Pulmonary artery endothelial cell (primary cell): ENCODE measurements around the gene SLC51A. TPM values are rescaled to one million over a fixed set of nuclear protein-coding genes. Genes with fewer than 3 reads are reported as not detected.
"Not testable (repeated sequence)": the region's sequence is repeated elsewhere in the genome, so short reads cannot be mapped to it uniquely, and the experiment has no call there.

ENCODE experiments used
- DNase-seq: peaks from one replicate; pipeline ENCODE4 v3.0.0-alpha.2; 2011; ENCODE audit warnings: low read depth, low spot score
- total RNA-seq: library from RNA; depleted of rRNA; stranded (reverse); fragments of >200 nt; gene quantifications from 2 replicates; pipeline ENCODE4 v1.2.3, GENCODE V29; 2014

The SLC51A gene
- total RNA-seq, 1 donor from 2014 or later: not detected

DNA sequence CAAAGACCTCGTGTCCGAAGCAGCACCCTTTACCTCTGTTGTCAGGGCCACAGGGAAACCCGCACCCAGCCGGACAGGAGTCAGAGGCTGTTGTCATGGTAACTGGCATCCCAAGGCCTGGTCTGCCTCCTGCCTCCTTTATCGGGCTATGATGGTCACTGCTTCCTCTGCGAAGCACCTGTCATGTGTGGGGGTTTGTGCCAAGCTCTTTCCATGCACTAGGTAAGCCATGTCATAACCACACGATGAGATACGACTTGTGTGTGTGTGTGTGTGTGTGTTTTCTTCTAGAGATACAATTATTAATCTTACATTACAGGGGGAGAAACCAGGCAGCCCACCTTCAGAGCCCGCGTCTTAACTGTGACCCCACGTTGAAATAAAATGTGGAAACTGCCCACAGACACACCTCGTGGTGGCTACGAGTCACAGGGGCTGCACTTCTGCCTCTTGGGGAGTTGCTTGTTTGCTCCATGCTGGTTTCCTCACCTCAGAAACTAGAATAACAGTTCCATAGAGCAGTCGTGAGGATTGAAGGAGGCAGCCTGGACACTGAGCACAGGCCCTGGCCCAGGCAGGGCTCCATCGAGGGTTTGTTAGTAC, 23.1 kb upstream of the SLC51A start:
- DNase-seq: no peak

DNA sequence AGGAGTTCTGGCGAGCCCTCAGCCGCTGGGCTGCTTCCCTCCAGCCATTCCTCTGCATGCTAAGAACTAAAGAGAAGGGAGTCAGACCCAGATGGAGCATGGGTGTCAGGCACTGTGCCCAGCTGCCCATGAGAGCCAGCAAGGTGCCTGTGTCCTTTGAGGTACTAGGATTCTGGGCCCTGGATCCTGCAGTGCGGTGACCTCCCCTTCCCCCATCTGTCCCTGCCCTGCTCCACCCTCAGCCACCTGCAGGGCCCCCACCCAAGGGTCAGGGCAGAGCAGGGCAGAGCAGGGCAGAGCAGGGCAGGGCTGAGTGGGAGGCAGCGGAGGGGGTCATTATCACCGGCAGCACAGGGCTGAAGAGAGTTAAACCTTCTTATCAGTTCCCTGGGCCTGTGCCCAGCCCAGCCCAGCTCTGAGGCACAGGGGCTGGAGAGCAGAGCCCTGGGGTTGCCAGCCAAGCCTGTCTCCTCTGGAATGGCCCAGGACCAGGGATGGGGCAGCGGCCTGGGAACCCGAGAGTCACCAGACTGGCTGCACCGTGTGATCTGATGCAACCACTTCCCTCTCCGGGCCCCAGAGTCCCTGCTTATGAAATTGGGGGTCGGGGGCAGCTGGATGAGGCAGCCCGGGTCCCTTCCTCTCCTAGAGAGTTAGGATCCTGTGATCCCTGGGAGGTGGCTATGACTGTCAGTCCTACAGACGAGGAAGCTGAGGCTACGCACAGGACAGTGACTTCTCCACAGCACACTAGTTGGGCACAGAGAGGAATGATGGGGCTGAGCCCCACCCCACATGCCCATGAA, 22.4 kb upstream of the SLC51A start:
- no peak for DNase-seq

DNA sequence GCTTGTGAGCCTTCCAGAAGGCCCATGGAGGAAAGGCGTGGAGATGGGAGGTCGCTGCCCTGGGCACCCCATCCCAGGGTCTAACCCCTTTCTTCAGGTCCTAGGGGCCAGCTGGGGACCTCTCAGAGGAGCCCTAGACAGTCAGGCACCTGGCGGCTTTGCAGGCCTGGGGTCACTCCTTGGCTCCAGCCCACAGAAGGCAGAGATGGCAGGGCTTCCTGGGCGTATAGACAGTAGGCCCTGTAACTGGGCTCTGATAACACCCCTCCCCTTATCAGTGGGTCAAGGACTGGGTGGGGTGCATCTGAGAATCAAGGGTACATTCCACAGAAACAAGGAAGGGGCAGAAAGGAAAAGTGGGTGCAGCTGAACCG, 21.8 kb upstream of the SLC51A start:
- no peak for DNase-seq

DNA sequence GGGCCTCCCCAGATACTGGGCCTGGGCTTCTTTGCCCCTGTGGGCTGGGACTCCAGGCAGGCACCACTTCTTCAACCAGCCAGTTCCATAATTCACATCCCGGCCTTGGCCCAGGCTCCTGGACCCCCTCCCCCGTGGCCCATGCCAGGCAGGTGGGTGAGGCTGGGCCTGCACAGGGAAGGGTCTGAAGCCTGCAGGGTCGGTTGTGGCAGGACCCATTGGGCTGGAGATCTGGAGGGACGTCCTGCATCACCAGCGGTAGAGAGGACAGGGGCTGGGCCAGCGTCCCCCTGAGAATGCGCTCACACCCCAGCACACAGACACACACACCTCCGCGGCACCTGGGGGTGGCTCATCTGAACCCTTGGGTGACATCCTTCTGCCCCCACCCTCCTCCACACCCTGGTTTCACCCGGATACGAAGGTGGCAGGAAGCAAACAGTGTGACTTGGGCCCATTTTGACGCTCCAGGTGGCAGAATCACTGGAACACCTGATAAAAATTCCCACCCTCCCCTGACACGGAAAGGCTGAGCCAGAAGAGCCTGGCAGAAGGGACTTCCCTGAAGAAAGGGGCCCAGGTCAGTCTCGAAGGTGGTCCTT, 20.6 kb upstream of the SLC51A start:
- DNase-seq: no peak

DNA sequence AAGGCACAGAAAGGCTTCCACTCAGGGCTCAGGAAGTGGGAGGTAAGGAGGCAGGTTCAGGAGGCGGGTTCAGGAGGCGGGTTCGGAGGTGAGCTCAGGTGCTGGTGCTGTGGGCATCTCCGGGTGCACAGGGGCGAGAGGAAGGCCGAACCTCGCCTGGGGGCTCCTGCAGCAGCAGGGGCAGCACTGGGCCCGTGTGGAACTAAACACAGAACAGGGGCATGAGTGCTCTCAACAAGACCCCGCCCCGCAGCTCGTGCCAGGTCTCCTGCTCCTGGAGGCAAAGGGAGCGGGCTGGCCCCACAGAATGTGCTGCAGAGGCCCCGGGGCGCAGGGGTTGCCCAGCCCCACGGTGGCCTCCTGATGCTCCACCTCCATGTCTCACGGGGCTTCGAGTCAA, 18.8 kb upstream of the SLC51A start:
- no peak for DNase-seq

DNA sequence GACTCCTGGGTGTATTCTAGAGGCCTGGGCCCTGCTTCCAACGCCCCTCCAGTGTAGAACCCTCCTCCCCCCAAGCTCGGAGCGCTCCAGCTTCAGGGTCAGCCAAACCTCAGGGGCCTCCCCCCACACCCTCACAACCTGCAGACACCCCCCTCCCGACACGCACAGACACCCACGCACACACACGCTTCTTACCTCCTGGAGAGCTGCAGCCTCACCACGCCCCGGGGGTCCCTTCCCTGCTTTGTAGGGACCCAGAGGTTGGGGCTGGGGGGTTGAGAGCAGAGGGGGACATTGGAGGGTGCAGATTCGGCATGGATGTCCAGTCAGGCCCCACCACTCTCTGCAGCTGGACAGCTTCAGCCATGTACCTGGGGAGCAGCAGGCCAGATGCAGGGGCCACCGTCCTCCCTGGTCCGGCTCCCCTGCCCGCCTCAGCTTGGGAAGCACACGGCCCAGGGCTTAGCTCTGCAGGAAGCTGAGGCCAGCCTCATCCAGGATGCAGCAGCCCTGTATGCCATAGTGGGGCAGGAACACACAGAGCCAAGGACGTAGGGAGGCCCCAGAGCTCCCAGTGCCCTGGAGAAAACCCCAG, 18.2 kb upstream of the SLC51A start:
- no peak for DNase-seq

DNA sequence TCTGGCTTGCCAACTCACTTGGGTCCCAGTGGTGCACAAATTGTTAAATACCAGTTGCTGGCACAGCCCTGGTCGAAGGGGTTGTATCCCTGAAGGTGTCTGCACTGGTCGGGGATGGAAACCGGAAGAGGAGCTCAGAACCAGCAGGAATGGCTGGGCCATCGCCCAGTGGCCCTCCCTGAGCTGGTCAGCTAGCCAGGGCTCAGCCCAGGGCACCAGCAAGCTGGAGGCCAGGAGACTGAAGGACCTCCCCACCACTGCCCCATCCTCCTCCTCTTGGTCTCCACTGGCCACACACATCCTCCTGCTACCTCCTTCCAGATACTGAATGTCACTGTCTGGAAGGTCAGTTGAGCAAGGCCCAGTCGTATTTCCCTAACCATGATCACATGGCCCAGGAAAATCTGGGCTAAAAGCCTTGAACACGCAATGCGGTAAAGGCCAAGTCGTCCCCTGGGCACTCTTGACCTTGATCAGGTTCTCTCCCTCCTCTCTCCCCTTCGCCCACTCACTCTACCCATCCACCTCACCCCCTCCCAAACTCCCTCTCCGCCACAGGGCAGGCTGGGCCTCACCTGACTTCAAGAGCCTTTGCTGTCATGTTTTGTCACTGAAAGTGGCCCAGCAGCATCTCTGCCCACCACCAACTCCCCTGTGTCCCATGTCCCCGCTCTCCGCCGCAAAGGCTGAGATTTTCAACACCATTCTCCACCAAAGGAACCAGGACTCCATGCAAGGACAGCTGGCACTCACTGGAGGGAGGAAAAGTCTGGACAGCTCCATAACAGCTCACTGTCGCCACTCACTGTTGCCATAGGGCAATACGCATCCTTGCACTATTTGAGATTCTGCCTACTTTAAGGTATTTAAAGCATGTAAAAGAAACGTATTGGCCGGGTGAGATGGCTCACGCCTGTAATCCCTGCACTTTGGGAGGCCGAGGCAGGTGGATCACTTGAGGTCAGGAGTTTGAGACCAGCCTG, 17.3 kb upstream of the SLC51A start:
- no peak for DNase-seq

DNA sequence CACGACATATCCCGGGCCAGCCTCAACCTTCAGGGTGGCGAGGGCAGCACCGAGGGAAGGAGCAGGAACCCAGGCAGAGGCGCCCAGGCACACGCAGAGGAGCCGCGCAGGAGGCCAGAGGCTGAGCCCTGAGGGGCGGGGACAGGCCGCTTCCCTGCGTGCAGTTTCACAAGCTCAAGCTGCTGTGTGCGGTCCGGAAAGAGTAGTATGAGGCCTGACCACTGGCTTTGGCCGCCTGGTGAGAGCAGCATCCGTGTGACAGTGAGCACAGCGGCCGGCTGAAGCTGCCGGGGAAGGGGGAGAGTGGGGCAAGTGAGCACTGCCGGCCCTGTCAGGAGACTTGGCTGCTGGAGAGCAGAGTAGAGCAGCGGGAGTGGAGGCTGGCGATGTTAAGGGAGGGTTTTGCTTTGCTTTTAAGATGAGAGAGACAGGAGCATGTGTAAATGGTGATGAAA, 13.8 kb upstream of the SLC51A start:
- DNase-seq: no peak

DNA sequence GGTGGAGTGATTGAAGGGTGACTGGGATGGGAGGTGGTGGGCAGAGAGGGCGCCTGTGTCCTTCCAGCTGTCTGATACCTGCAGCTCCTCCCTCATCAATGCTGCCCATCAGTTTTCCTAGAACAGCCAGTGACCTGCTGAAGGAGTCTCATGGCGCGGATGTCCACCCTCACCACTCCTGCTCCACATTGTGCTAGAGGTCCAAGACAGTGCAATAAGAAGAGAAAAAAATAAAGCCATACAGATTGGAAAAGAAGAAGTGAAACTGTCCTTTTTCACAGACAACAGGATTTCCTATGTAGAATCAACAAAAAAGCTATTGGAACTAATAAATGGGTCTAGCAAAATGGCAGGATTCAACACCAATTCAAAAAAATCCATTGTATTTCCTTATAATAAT, 12.5 kb upstream of the SLC51A start:
- no peak for DNase-seq

DNA sequence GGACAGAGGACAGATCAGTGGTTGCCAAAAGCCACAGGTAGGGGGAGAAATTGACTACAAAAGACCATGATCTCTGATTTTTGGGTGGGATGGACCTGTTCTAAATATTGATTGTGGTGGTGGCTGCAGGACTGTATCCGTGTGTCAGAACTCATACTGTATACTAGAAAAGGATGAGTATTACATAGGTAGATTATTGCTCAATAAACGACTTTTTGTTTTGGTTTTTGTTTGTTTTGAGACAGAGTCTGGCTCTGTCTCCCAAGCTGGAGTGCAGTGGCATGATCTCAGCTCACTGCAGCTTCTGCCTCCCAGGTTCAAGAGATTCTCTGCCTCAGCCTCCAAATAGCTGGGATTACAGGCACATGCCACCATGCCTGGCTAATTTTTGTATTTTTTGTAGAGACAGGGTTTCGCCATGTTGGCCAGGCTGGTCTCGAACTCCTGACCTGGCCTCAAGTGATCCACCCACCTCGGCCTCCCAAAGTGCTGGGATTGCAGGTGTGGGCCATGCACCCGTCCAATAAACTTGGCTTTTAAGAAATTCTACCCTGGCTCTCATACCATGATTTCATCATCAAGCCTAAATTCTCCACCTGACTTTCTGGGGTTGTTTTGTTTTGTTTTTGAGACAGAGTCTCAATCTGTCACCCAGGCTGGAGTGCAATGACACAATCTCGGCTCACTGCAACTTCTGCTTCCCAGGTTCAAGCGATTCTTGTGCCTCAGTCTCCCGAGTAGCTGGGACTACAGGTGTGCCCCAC, 10.7 kb upstream of the SLC51A start:
- DNase-seq: not testable (repeated sequence)

DNA sequence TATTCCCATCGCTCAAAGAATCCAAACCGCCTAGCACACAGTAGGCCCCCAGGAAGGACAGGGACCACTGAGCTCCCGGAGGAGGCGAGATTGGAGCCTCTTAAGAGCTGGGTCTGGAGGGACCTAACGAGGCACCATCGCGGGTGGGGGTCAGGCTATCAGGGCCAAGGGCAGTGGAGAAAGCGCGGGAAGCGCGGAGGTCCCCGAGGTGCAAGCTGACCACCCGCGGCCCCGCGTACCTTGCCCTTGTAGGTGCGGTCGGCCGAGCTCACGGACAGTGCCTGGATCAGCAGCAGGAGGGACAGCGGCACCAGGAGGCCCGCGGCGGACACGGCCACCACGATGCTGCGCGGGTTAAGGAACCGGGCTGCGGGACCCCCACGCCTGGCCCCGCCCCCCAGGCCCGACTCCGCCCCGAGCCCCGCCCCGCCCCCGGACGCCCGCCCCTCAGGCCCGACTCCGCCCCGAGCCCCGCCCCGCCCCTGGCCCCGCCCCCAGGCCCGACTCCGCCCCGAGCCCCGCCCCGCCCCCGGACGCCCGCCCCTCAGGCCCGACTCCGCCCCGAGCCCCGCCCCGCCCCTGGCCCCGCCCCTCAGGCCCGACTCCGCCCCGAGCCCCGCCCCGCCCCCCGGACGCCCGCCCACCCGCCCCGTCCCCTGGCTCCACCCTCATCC, 9.0 kb upstream of the SLC51A start:
- no peak for DNase-seq

DNA sequence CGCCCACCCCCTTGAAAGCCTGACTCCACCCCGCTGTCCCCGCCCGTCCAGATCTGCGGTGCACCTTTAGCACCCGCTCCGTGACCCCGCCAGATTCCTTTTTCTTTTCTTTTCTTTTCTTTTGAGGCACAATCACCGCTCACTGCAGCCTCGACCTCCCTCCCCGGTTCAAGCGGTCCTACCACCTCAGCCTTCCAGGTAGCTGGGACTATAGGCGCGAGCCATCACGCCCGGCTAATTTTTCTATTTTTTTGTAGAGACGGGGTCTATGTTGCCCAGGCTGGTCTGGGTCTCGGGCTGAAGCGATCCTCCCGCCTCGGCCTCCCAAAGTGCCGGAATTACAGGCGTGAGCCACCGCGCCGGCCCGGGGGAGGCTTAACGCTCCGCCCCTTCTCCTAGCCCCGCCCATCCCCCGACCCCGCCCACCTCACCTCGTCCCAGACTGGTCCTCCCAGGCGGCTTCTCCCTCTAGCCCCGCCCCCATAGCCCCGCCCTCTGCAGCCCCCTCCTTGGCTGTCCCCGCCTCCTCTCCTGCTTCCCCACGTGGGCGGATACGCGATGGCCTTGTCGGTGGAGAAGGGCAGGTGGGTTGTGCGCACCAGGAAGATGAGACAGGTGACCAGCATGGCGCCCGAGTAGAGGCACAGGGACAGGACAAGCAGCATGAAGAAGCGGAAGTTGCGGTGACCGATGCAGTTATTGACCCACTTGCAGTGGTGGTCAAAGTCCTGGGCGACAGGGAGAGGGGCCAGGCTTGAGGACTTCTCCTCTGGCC, 8.3 kb upstream of the SLC51A start:
- no peak for DNase-seq

DNA sequence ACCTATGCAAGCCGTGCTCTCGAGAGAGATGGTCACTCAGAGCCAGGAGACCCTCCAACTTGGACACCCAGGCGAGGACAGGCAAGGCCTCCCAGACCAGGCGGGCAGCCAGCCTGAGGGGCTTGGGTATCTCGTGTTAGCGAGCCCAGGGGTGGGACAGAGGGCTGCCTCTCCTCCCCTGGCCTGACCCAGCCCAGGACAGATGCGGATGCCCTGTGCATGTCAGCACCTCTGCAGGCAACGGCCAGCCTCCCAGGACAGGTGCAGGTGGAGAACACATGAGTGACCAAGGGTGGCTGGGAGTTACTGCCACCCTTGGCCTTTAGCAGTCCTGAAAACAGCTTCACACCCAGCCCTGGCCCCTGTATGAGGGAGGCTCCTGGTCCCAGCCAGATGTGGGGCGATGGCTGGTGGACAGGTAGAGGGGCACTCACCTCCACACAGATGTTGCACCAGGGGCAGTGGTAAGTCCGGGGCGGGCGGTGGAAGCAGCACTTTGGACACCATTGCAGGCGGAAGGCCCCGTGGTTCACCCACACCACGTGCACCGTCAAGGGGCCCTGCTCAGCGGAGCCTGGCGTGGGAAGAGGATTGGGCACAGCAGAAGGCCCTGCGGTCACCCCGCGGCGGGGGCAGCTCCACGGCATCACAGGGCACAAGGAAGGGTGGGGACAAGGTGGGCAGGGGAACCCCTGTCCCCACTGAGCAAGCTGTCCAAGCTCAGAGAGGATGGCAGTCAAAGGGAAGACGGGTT, 7.2 kb upstream of the SLC51A start:
- DNase-seq: no peak

DNA sequence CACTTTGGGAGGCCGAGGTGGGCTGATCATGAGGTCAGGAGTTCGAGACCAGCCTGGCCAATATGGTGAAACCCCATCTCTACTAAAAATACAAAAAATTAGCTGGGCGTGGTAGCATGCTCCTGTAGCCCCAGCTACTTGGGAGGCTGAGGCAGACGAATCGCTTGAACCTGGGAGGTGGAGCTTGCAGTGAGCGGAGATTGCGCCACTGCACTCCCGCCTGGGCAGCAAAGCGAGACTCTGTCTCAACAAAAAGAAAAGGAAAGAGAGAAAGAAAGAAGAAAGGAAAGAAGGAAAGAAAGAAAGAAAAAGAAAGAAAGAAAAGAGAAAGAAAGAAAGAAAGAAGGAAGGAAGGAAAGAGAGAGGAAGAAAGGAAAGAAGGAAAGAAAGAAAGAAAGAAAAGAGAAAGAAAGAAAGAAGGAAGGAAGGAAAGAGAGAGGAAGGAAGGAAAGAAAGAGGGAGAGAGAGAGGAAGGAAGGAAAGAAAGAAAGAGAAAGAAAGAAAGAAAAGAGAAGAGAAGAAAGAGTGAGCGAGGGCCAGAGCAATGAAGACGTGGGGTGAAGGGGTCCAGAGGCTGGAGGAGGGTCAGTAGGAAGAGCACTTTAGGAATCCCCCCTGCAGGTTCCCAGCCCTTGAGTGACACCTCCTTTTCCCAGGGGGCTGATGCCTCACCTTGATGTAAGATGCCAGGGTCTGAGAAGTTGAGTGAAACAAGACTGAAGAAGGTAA, 6.2 kb upstream of the SLC51A start:
- not testable (repeated sequence) for DNase-seq

DNA sequence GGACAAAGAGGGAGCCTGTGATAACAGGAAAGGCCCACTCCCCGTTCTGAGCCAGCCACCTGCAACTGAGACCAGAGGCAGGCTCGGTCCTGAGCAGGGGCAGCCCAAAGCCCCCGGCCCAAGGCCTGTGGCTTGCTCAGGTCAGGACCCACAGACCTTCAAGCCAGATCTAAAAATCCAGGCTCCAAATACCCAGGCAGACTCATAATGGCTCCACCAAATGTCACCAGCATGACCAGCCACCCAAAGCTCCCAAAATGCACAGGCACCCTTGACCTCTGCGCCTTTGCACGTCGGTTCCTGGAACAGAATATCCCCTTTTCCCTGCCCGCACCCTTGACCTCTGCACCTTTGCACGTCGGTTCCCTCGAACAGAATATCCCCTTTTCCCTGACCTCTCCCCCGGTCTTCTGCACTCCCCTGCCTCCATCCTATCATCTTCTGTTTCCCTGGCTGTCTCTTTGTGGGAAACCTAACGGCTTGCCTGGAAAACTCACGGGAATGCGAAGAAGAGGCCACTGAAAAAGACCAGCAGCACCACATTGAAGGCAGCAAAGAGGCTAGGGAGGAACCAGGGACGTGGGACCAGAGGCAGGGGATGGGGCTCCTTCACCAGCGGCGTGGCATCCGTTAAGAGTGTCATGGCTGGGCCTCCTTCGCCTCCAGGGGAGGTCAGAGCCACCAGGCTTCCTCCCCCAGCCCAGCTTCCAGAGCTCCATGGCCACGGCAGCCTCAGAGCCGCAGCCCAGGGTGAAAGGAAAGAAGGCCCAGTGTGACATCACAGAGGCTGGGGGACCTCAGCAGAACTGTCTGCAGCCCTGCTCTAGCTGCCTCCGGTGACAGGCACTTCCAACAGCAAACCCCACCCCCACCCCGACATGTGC, 5.4 kb upstream of the SLC51A start, which contains the start of gene ZDHHC19:
Gene ZDHHC19, minus strand, starts transcription at position 728 of the 884 bp plus-strand sequence. Its CDS starts 85 bp downstream, at position 643.
- no peak for DNase-seq

DNA sequence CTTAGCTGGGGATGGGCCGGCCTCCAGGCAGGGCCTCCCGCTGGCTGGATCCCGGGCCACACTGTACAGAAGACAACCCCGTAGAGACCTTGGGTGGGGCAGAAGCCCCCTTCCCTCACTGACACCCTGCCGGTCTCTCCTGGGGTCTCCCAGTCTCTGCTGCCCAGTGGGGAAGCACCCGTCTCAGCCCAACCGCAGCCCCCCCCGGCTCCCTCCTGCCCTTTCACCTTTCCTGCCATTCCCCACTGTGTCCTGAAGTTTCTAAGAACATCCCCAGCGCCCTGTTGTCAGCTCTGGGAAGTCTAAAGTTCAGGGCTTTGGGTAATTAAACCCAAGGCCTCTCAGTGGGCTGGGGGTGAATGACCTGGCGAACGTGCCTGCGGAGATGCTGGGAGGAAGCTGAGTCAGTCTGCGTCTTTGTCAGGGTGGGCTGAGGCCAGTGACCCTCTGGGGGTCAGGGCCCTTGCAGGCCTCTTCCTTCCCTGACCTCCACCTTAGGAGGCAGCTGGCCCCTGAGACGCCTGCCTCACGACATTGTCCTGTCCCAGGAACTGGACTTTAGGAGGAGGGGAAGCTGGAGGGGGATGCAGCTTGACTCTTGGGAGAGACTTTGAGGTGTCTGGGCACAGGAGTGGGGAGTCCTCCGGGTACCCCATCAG, 1.4 kb upstream of the SLC51A start:
- DNase-seq: no peak
